Testis (tissue), 3 donors: ENCODE data around the gene SFRP4. TPM values are rescaled to one million over a fixed set of nuclear protein-coding genes. Genes with fewer than 3 reads are reported as not detected.

Experiments
- DNase-seq: peaks from one replicate; pipeline ENCODE4 v3.0.0-alpha.2; 2019
- H3K27ac ChIP-seq, 2 donors: fragments of 200-600 bp; sonication (generic); one replicate each; pipeline ENCODE4 v1.5.1; 2019
- H3K27me3 ChIP-seq: fragments of 200-600 bp; sonication (generic); one replicate; pipeline ENCODE4 v1.5.1; 2019
- H3K36me3 ChIP-seq: fragments of 200-600 bp; sonication (generic); one replicate; pipeline ENCODE4 v1.5.1; 2017; ENCODE audit warnings: low read depth; ENCODE audit errors: missing control alignments
- H3K4me1 ChIP-seq: fragments of 200-600 bp; sonication (generic); one replicate; pipeline ENCODE4 v1.5.1; 2019
- H3K4me3 ChIP-seq, 2 donors: fragments of 200-600 bp; sonication (generic); one replicate each; pipeline ENCODE4 v1.5.1; 2017 to 2019
- H3K9me3 ChIP-seq: fragments of 200-600 bp; sonication (generic); one replicate; pipeline ENCODE4 v1.5.1; 2017
- CTCF ChIP-seq, 3 experiments: fragments of 450-650 bp in 2 of 3; fragments of 200-600 bp in 1 of 3; sonication (generic) in 1 of 3; IDR thresholded peaks; one replicate each; pipeline ENCODE4 v1.5.1; 2016 to 2019; ENCODE audit warnings: antibody characterized with exemption in 3 of 3, mild to moderate bottlenecking in 2 of 3, moderate library complexity in 1 of 3
- POLR2A ChIP-seq: fragments of 450-650 bp; IDR thresholded peaks from one replicate; pipeline ENCODE4 v1.6.1; 2017; ENCODE audit warnings: antibody characterized with exemption, mild to moderate bottlenecking, moderate library complexity
- WGBS, 2 donors: methylation state at CpG; one replicate each; pipeline ENCODE4 v1.1.5; 2018; 5-methylcytosine and 5-hydroxymethylcytosine counted together
- intact Hi-C: fragments of 100-400 bp; cut with DNase I; formaldehyde crosslinking; loops from one replicate; pipeline ENCODE4 v1.15.1; 2023; ENCODE audit warnings: low total_unique reads
- polyA plus RNA-seq: library from polyadenylated mRNA; stranded (reverse); fragments of 350-450 nt; fragmentation: Illumina TruSeq; extraction: RNeasy Lipid Tissue Mini Kit (QIAGEN cat#74804); gene quantifications from one replicate; pipeline ENCODE4 v1.2.3, GENCODE V29; 2014; ENCODE audit warnings: low read depth, low replicate concordance; ENCODE audit not compliant: insufficient read depth
- total RNA-seq, 2 donors: library from RNA; depleted of rRNA; stranded (reverse); fragments of >200 nt; gene quantifications; one replicate each; pipeline ENCODE4 v1.2.3, GENCODE V29; 2016

The SFRP4 gene
- total and polyA plus RNA-seq, 3 donors from 2014 or later: 9.0 to 48.0 (median 18.5) TPM

GRCh38 chr7:37942934-37943610 is 26.5 kb upstream of the SFRP4 start:
- Histone ChIP-seq H3K27me3 (no peaks in the 10 kb centered on the region), H3K4me3 (no peak overlapping the region), H3K27ac (peak overlapping the region; percentile 16 to 53), H3K36me3 (no peaks in the 10 kb centered on the region), H3K4me1 (peaks cover 20% of the 10 kb centered on the region), H3K9me3 (no peaks in the 10 kb centered on the region)
- TF ChIP-seq CTCF (IDR thresholded peaks at IDR 0.05): no peak
- no peak for TF ChIP-seq POLR2A
- 34 to 41% methylated on average over 12 of the region's 12 CpGs for WGBS, 2 donors
- intact Hi-C loops: no loop called here
- peak; percentile 92 for DNase-seq

GRCh38 chr7:37933018-37933566 is 16.5 kb upstream of the SFRP4 start:
- Histone ChIP-seq H3K36me3 (no peaks in the 10 kb centered on the region), H3K9me3 (no peaks in the 10 kb centered on the region), H3K27ac (no peak overlapping the region), H3K4me1 (peaks cover 14% of the 10 kb centered on the region), H3K4me3 (no peak overlapping the region), H3K27me3 (no peaks in the 10 kb centered on the region)
- DNase-seq: no peak
- intact Hi-C loops: no loop called here
- WGBS, 2 donors: 93% methylated on average over 9 of the region's 9 CpGs
- TF ChIP-seq CTCF (IDR thresholded peaks at IDR 0.05): no peak
- TF ChIP-seq POLR2A: no peak

GRCh38 chr7:37932543-37932942 is 15.9 kb upstream of the SFRP4 start:
- no peaks in the 10 kb centered on the region for H3K36me3 ChIP-seq
- intact Hi-C loops: no loop called here
- TF ChIP-seq POLR2A: no peak
- no peak for TF ChIP-seq CTCF (IDR thresholded peaks at IDR 0.05)
- H3K4me1 ChIP-seq: peaks cover 19% of the 10 kb centered on the region
- WGBS, 2 donors: 71 to 73% methylated on average over 2 of the region's 2 CpGs
- H3K9me3 ChIP-seq: no peaks in the 10 kb centered on the region
- no peak for DNase-seq
- H3K27me3 ChIP-seq: no peaks in the 10 kb centered on the region
- H3K27ac ChIP-seq: no peak overlapping the region
- no peak overlapping the region for H3K4me3 ChIP-seq

GRCh38 chr7:37930226-37930948 is 13.8 kb upstream of the SFRP4 start:
- Histone ChIP-seq H3K27me3 (no peaks in the 10 kb centered on the region), H3K9me3 (no peaks in the 10 kb centered on the region), H3K27ac (peak overlapping the region; percentile 11 to 19), H3K4me3 (no peak overlapping the region), H3K36me3 (no peaks in the 10 kb centered on the region), H3K4me1 (peaks cover 23% of the 10 kb centered on the region)
- 73 to 84% methylated on average over 2 to 5 of the region's 5 CpGs for WGBS, 2 donors
- DNase-seq: no peak
- TF ChIP-seq POLR2A: no peak
- TF ChIP-seq CTCF (IDR thresholded peaks at IDR 0.05): no peak
- intact Hi-C loops: no loop called here
